Measurements from ENCODE around the gene BANF2.
"Not testable (repeated sequence)": the region's sequence is repeated elsewhere in the genome, so short reads cannot be mapped to it uniquely, and the experiment has no call there.

The BANF2 gene

GRCh38 chr20:17699931-17700351, at the start of gene BANF2:
Gene BANF2 (plus strand): TSS chr20:17699966. CDS start chr20:17725026, 25,060 bp downstream.
- no peak for DNase-seq (ENCODE audit: low spot score)

DNA sequence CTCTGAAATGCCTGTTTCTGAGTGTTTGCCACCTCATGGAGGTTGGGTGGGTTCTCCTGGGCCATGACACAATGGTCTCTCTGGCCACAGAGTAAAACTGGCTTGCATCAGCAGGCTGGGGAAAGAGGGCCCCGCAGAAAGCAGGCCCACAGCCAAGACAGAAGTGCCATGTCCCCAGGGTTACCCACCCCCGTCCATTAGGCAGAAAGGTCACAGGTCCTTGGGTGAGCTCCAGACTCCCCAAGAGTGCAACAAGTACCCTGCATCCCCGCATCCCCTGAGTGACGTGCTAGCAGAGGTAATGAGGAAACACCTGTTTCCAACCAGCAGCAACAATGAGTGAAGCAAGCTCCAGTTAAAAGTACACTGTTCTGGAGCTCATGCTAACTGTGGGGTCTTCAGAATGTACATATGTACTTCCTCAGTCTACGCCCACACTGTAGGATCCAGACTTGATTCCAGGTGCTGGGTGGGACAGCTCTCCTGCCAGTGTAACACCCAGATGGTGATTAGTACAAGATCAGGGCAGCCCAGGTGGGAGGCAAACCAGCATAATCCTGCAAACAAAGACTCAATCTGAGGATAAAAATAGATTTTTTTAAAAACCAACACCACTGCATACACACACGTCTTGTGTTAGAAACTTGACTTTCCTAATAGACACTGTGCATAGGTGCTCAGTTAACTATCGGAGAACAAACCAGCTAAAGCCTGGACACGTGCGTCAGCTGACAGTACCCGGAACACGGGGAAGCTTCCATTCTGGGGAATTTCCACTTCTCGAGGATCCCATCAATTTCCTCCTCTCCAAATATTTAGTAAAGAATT, 49.3 kb upstream of the BANF2 start:
- DNase-seq (ENCODE audit: low spot score): no peak

DNA sequence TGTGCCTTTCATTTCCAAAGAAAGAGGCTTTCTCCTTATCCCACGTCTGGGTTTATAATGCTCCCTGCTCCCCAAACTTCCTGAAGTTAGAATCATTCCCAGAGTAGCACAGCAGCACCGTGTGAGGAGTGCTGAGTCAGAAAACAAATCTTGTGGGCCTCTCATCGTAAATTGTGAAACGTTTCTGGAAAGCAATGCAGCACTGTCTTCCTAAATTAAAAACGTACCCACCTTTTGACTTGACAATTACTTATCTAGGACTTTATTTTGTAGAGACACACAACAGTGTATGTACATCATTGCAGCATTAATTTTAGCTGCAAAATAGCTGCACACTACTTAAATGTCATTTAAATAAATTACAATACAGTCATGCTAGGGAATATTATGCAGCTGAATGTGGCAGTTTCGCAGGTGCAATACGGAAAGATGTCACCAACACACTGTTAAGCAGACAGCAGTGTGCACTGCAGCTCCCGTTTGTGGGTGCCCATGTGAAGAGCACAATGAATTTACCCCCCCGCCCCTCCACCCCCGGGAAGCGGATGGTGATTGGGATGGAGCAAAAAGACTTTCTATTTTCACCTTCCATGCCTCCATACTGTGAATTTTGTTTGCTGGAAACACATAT, 48.5 kb upstream of the BANF2 start:
- DNase-seq (ENCODE audit: low spot score): no peak

GRCh38 chr20:17651760-17652388, 47.9 kb upstream of the BANF2 start:
- no peak for DNase-seq (ENCODE audit: low spot score)

DNA sequence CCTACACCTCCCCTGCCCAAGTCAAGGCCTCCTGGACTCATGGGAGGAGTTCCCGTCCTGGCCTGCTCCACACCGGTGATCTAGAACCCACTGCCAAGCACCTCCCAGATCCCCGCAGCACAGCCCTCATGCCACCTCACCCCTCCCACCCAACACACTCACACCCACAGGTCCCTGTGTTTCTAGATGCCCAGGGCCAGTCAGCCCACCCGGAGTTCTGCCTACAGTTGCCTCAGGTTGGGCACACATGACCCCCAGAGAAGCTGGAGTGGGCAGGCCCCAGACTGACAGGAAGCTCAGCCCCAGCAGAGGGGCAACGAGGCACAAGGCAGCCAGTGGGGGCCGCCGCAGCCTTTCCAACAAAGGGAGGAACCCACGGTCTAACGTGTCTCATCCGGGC, 47.4 kb upstream of the BANF2 start:
- no peak for DNase-seq (ENCODE audit: low spot score)

DNA sequence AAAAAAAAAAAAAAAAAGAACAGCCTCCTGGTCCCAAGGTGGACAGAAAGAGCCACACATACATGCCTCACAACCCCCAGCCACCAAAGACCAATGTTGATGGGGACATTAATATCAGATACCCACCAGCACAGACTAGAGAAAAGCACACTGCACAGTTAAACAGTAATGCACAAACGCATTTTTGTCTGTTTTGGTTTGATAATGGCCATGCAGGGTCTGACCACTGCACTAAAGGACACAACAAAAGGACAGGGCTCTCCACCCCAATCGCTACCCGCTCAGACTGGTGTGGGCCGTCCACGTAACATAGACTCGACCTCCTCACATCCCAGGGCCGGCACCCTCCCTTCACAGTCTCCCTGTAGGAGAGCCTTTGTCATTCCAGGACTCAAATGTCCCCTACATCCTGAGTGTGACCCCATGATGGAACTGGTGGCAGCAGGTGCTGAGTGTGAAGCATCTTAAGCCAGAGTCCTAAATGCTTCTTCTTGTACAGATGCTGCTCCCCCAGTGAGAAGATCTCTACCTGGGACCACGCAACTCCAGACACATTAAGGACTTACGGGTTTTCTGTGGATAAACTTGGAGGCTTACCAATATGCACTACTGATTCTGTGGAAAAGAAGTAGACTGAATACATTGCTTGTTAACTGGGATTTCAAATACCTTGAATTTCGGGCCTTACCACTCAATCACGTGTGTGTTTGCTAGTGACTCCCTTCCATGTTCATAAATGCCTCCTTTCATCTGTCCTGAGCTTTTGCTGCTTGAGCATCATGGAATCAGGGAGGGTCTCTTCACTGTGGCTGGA, 45.7 kb upstream of the BANF2 start:
- DNase-seq (ENCODE audit: low spot score): no peak

GRCh38 chr20:17654649-17655285, 45.0 kb upstream of the BANF2 start:
- DNase-seq (ENCODE audit: low spot score): no peak

DNA sequence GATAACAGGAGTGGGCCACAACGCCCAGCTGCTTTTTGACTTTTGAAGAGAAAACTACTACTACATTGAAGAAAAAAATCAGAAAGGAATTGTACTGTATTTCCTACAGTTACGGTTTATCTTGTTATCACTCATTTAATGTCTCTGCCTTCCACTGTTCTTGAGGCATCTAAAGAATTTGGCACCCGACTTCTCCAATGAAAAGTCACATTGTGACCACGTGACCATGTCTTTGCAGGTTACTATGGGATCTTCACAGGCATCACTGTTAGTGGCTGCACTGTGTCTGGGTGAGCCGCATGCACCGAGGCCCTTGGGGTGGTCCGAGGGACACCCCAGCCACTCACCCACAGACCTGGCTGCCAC, 44.5 kb upstream of the BANF2 start:
- DNase-seq (ENCODE audit: low spot score): no peak

GRCh38 chr20:17655865-17656479, 43.8 kb upstream of the BANF2 start:
- no peak for DNase-seq (ENCODE audit: low spot score)

GRCh38 chr20:17657079-17657825, 42.5 kb upstream of the BANF2 start:
- no peak for DNase-seq (ENCODE audit: low spot score)

- no peak for DNase-seq (ENCODE audit: low spot score)
These were observed 41.7 kb upstream of the BANF2 start for GRCh38 chr20:17657898-17658647.

DNA sequence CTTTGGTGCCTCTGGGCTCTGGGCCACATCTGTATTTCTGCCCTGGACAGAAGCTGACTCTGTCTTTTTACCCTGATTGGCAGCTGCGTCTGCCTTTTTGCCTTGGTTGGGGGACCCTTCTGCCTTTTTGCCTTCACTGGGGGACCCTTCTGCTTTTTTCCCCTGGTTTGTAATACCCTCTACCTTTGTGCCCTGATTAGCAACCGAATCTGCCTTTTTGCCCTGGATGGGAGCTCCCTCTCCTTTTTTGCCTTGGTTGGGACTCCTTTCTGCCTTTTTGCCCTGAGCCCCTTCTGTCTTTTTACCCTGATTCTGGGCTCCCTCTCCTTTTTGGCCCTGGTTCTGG, 41.1 kb upstream of the BANF2 start:
- no peak for DNase-seq (ENCODE audit: low spot score)

DNA sequence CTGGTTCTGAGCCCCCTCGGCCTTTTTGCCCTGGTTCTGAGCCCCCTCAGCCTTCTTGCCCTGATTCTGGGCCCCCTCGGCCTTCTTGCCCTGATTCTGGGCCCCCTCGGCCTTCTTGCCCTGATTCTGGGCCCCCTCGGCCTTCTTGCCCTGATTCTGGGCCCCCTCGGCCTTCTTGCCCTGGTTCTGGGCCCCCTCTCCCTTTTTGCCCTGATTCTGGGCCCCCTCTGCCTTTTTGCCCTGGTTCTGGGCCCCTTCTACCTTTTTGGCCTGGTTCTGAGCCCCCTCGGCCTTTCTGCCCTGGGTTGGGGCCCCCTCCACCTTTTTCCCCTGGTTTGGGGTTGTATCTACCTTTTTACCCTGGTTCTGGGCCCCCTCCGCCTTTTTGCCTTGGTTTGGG, 40.4 kb upstream of the BANF2 start:
- DNase-seq (ENCODE audit: low spot score): not testable (repeated sequence)

- DNase-seq (ENCODE audit: low spot score): no peak
These were observed 40.0 kb upstream of the BANF2 start for GRCh38 chr20:17659801-17660200.

- DNase-seq (ENCODE audit: low spot score): no peak
These were observed 39.1 kb upstream of the BANF2 start for GRCh38 chr20:17660667-17661066.

- no peak for DNase-seq (ENCODE audit: low spot score)
These were observed 38.5 kb upstream of the BANF2 start for GRCh38 chr20:17661121-17661744.

DNA sequence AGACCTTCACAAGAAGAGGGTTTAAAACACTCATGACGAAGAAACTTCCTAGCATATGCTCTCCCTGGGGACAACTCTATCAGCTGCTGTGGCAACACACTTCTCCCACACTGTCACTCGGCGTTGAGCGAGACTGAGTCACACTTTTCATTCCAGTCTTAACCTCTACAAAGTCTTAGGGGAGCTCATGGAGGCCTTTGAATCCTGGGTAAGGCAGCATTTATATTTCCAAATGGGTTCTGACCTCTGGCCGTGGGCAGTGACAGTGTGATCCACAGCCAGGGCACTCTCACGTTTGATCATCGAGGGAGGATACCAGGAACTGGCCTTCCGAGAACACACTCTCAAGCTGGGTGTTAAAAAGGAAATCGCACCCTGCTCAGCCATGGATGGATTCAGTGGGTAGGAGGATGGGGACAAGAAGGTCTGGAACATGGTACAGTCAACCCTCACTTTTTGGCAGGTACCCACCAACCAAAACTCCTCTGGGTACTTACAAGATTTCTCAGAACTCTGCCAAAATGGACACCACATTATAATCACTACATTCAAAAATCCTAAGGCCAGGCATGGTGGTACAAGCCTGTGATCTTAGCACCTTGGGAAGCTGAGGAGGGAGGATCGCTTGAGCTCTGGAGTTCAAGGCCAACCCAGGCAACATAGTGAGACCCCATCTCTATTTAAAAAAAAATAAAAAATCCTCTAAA, 37.3 kb upstream of the BANF2 start:
- no peak for DNase-seq (ENCODE audit: low spot score)

DNA sequence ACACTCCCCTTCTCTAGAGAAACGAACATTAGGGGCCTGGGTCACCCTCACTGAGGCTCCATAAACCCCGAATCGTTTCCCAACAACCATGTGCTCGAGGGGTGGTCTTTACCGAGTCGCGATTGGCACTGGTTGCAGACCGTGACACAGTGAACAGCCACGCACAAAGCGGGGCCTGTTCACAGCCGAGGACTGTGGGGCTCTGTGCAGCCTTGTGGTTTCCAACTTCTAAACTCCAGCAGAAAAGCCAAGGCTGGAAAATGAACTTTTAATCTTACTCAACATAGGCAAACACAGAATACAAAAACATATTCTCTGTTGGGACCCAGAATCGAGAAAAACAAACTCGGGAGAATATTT, 36.7 kb upstream of the BANF2 start:
- DNase-seq (ENCODE audit: low spot score): peak; percentile 78

DNA sequence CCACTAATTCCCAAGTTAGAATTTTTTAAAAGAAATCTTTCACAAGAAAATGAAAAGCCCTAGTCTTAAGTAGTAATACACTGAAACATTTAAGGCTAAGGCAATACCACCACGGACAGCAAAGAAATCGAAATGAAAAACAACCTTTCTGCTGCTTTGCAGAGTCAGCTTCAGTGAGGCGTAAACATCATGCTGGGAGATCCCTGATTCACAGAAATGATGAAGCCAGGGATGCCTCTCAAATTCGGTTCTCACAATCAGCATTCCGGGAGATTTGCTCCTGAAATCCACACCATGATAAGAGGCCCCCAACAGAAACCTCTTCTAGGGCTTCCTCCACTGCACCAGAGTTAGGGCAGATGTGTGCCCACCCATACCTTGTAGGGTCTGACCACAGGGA, 36.3 kb upstream of the BANF2 start:
- DNase-seq (ENCODE audit: low spot score): no peak

Measured in globus pallidus (tissue), 1 donor.